T-helper 2 cell (primary cell): Measurements from ENCODE around the gene GBE1.
A peak's percentile ranks its signal among the peaks of the same experiment; 100 is the strongest.

Experiments used
- DNase-seq, 5 experiments: peaks; one replicate each; pipeline versions ENCODE4 v3.0.0 to v3.0.0-alpha.2; 2012 to 2022

GBE1 gene

GRCh38 chr3:81602781-81603180, 158.7 kb downstream of the GBE1 start:
- DNase-seq, result no peak

GRCh38 chr3:81601707-81602305, 159.6 kb downstream of the GBE1 start:
- no peak for DNase-seq

DNA sequence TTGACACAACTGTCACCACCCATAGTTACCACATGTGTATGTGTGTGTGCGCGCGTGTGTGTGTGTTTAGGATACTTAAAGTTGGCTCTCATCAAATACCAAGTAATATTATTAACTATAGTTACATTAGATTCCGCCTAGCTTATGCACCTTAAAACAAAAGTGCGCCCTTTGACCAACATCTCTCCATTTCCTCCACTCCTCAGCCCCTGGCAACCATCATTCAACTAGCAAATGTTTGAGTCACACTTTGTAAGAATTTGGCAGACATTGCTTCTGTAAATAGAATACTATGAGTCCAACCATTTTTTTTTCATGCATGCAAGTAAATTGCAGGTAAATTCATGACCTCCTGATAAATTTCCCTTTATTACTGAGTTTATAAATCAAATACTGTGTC, 169.3 kb downstream of the GBE1 start:
- no peak for DNase-seq

DNA sequence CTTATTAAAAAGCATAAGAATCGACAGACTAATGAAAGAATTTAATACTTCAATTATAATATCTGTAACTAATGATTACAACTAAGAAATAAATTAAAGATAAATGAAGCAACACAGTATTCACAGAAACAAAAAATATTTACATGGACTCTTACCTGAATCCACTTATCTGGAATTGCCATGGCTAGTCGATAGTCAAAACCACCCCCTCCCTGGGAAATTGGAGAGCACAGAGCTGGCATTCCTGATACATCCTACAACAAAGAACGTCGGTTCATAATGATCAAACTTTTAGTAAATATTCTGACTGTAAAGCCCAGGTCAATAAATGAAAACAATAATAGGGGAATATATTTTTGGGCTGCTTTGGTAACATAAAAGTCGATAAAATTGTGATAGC, 175.5 kb downstream of the GBE1 start:
- no peak for DNase-seq

DNA sequence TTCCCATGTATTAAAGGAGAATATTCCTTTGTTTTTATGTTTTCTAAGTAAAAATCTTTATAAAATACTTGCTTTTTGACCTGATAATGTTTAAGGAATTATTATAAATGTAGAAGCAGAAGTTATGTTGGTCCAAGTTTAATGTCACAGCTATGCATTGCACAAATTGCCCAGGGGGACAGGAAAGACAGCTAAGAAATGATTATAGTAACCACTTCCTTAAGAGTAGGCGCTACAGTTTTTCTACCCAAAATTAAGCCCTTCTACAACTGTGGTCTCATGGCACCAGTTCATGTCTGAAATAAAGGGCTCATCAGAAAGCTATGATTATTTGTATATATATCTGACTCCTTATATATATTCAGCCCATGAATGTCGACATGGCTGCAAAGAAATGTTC, 176.4 kb downstream of the GBE1 start:
- DNase-seq, result no peak

DNA sequence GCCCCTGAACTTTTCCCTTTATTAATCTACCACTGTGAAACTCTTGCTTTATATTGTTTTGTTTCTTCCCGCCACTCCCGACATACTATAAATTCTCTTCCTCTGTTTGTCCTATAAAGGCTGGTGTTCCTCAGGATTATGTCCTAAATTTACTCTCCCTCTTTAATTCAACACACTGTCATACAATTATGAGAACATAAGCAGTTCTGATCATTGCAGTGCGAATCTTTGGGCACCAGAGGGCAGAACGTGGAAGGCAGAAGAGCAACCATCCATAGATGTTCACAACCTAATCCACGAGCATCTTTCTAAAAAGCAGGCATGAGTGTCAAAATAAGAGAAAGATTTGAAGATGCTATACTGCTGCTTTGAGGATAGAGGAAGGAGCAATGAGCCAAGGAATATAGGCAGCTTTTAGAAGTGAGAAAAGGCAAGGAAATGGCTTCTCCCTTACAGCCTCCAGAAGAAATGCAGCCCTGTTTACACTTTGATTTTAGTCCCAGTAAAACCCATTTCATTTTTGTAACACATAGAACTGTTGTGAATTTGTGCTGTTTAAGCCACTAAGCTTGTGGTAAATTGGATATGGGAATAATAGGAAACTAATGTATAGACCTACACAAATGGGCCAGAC, 179.4 kb downstream of the GBE1 start:
- peak in 1 of 5 experiments; percentile 41 for DNase-seq

- no peak for DNase-seq
Measured at GRCh38 chr3:81580355-81580754, 181.1 kb downstream of the GBE1 start.

DNA sequence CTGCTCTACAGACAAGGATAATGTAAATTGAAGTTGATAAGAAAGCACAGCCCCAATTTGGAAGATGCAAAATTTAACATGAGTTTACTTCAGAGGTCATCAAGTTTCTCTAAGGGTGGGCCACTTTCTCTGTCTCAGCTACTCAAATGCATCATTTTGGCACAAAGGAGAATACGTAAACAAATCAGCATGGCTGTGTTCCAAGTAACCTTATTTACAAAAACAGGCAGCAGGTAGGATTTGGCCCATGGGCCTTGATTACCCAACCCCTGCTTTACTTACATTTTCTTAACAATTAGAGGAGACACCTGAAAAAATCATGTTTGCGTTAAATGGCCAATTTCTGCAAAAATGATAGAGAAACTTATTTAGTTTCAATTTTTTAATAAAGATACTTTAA, 181.7 kb downstream of the GBE1 start:
- DNase-seq, result no peak

GRCh38 chr3:81572201-81572756, 189.2 kb downstream of the GBE1 start:
- no peak for DNase-seq

DNA sequence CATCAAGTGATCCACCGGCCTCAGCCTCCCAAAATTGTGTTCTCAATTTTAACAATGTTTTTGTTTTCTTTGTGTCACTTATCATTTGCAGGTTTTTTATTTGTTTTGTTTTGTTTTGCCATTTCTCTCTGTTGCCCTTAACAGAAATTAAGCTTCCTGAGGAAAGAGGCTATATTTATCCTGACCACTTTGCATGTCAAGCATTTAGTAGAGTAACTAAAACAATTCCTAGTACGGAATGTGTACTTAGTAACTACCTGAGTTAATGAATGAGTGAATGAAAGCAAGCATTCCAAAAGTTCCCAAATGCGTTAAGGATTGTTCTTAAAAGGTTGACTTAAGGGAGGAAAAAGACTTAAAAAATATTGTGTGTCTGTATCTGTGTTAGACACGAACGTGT, 193.1 kb downstream of the GBE1 start:
- DNase-seq, result no peak

DNA sequence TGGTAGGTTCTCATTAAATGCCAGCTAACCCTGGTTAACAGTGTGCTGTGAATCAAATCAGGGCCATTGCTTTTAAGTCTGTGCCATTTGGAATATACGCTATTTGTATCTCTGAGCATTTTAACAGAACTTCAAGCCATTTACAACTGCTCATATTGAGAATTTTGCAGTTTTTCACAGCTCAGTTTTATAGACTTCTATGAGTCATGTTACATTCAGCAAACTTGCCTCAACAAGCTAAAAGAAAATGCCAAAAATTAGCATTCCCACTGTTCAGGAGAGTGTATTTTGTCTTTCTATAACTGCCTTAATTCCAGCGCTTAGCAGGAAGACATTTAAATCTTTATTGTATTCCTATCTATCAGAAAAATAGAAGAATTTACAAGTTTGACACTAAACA, 196.4 kb downstream of the GBE1 start:
- DNase-seq, result no peak

GRCh38 chr3:81558106-81558505, 203.3 kb downstream of the GBE1 start:
- no peak for DNase-seq

DNA sequence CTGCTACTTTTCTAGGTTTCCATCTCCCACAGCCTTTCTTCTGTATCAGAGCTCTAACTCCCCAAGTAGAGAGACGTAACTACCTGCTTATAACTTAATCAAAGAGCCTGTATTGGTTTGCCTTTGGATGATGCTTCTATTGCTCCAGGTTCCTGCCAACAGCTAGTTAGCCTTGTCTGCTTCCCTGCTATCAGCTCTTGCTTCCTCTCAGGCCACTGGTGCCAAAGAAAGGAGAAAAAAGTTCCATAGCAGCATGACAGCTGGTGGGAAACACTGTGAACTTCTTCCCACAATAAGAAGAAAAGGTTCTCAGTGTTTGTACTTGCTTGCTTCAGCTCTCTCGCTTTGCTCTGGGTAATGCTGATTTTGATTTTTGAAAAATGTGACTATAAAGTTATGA, 206.6 kb downstream of the GBE1 start:
- DNase-seq, result no peak

- peak in 1 of 5 experiments; percentile 72 for DNase-seq
Measured at GRCh38 chr3:81554388-81554787, 207.1 kb downstream of the GBE1 start.

- no peak for DNase-seq
Measured at GRCh38 chr3:81550415-81550814, 211.0 kb downstream of the GBE1 start.

DNA sequence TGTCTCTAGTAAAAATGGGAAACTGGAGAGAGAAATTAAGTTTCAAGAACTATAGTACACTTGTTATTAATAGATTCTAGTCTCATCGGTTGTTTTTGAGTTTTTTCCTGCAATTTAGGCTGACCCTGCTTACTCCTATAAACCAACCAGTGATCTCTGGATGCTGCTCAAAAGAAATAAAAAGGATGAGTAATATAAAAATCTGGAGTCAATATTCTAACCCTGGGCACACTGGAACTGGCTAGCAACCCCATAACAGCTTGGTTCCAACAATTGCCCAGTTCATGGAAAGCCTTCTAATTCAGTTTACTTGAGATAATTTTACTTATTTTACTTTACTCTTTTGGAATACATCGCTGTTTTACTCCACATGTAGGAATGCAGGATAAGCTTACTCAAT, 211.6 kb downstream of the GBE1 start:
- no peak for DNase-seq

DNA sequence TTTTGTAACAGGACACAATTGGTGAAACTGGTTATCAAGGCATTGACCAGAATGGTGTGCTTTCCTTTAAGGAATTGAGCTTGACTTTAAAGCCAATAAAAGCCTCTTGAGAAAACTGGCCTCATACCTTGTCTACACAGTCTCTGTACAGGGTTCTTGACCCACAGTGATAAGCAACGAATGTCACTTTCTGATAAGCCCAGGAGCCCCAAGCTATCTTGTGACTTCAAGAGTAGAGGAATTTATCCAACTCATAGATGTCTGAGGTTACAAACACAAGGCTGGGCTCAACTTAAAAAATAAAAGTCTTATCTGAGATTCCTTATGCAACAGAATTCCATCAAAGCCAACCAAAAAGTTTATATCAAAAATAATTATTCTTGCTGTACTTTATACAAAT, 212.1 kb downstream of the GBE1 start:
- DNase-seq, result no peak

DNA sequence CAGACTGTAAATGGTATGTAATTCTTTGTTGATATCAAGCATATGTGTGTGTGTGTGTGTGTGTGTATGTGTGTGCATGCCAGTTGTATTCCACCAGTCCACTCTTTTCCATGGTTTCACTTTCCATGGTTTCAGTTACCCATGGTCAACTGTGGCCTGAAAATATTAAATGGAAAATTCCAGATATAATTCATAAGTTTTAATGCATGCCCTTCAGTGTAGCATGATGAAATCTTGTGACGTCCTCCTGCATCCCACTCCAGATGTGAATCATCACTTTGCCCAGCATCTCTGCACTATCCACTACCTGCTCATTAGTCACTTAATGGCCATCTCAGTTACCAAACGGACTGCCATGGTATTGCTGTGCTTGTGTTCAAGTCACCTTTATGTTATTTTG, 215.9 kb downstream of the GBE1 start:
- no peak for DNase-seq

DNA sequence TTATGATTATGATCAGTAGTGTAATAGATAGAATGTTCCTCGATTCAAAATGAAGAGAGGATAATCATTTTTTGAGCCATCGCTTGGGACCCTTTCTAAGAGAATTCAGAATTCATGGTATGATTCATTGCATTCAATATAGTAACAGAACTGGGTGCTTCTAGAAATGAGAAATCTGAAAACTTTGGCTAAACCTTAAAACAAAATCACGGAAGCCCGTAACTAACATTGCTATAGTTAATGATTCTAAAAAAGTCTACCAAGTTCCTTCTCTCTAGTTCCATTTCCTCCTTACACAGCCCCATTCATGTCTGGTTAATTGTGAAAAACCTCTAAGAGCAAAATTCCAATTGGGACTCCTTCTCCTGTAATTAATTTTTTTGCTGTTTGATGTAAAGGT, 217.1 kb downstream of the GBE1 start:
- no peak for DNase-seq

DNA sequence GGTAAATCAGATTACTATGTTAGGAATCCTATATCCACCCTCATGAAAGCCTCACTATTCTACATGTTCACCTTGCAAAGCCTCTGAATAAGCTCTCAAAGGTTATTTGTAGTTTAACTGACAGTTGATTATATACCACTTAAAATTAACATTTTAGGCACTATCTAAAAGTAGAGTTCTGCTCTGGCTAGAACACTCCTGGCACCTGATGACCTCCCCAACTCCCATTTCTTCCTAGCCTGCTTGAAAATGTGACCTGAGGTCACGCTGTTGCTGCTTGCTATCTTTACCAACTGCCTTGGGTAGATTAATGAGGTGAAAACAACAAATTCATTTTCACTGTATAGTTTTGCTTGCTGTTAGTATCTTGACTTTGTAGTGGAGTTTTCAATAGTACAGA, 220.7 kb downstream of the GBE1 start:
- DNase-seq, result no peak

GRCh38 chr3:81531846-81532245, 229.6 kb downstream of the GBE1 start:
- no peak for DNase-seq

DNA sequence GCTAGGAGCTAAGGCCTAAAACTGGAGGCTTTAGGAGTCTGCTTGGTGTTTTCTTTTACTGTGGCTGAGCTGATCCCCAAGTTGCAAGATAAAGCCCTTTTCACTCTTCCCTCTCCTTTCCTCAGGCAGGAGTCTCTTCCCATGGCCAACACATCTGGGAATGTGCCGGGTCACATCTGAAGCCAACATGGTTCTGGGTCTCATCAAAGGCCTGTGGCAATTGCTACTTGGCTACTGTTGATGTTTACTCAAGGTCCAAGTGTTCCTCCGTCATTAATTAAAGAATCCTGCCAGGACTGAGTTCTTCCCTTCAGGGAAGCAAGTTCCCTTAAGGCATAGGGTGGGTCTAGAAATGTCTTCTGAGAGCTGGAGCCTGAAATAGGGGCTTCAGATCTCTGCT, 230.2 kb downstream of the GBE1 start:
- no peak for DNase-seq

DNA sequence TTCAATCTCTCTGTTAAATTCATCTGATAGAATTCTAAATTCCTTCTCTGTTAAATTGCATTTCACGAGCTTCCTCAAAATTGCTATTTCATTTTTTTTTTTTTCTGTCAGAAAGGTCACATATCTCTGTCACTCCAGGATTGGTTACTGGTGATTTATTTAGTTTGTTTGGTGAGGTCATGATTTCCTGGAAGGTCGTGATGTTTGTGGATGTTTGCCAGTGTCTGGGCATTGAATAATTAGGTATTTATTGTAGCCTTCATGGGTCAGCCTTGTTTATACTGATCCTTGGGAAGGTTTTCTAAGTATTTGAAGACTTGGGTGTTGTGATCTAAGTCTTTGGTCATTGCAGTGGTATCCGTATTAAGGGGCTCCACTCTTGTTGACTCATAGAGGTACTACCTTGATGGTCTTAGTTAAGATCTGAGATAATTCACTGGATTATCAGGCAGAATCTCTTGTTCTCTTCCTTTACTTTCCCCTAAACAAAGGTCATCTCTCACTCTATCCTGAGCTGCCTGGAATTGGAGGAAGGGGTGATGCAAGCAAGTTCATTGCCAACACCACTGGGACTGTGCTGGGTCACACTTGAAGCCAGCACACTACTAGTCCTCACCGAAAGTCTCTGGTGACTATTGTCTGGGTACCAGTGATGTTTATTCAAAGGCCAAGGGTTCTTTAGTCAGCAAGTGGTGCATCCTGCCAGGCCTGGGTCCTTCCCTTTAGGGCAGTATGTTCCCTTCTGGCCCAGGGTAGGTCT, 231.1 kb downstream of the GBE1 start:
- DNase-seq, result no peak

GRCh38 chr3:81521855-81522254, 239.6 kb downstream of the GBE1 start:
- DNase-seq, result no peak
